CD4-positive, CD25-positive, alpha-beta regulatory T cell (primary cell): ENCODE measurements around the gene SMIM10L2A. TPM values are rescaled to one million over a fixed set of nuclear protein-coding genes. Genes with fewer than 3 reads are reported as not detected.

ENCODE experiments used
- ATAC-seq, 2 donors: fragments of 150-1000 bp; cut with Tn5 transposase; one replicate each; pipeline ENCODE4 v1.10.0; 2021; ENCODE audit warnings: low read depth in 2 of 2, moderate number of reproducible peaks in 2 of 2, moderate library complexity in 1 of 2
- DNase-seq, 3 donors: peaks; one replicate each; pipeline versions ENCODE4 v3.0.0 to v3.0.0-alpha.2; 2012 to 2022; ENCODE audit warnings: mixed read lengths in 1 of 3
- H3K27ac ChIP-seq: one replicate; pipeline ENCODE4 v1.7.0; 2013; ENCODE audit warnings: mild to moderate bottlenecking, low read length; ENCODE audit not compliant: insufficient read depth, poor library complexity, severe bottlenecking
- H3K27me3 ChIP-seq: one replicate; pipeline ENCODE4 v1.7.0; 2013; ENCODE audit warnings: low read length; ENCODE audit not compliant: control insufficient read depth, insufficient read depth
- H3K36me3 ChIP-seq: one replicate; pipeline ENCODE4 v1.7.0; 2013; ENCODE audit warnings: mild to moderate bottlenecking, low read length, moderate library complexity; ENCODE audit not compliant: control insufficient read depth, insufficient read depth
- H3K4me1 ChIP-seq: 2 replicates; pipeline ENCODE4 v1.7.0; 2013; ENCODE audit warnings: mild to moderate bottlenecking, low read length; ENCODE audit not compliant: insufficient read depth, control insufficient read depth, poor library complexity, severe bottlenecking
- H3K4me3 ChIP-seq: one replicate; pipeline ENCODE4 v1.7.0; 2013; ENCODE audit warnings: low read depth, mild to moderate bottlenecking, low read length, moderate library complexity
- H3K9me3 ChIP-seq, 2 experiments: 1 replicate in 1 of 2; 2 replicates in 1 of 2; pipeline ENCODE4 v1.7.0; 2013; ENCODE audit warnings: low read length in 2 of 2, mild to moderate bottlenecking in 1 of 2, moderate library complexity in 1 of 2; ENCODE audit not compliant: control insufficient read depth in 2 of 2
- H3K27ac Mint-ChIP-seq, 3 donors: one replicate each; pipeline ENCODE4 v1.8.0; 2020 to 2022; ENCODE audit warnings: mild to moderate bottlenecking in 3 of 3, mixed read lengths in 3 of 3, moderate library complexity in 2 of 3
- H3K27me3 Mint-ChIP-seq: one replicate; pipeline ENCODE4 v1.8.0; 2022; ENCODE audit warnings: mild to moderate bottlenecking, mixed read lengths
- H3K36me3 Mint-ChIP-seq: one replicate; pipeline ENCODE4 v1.8.0; 2020; ENCODE audit warnings: mixed read lengths
- H3K4me1 Mint-ChIP-seq, 4 donors: one replicate each; pipeline ENCODE4 v1.8.0; 2020 to 2022; ENCODE audit warnings: mixed read lengths in 4 of 4, mild to moderate bottlenecking in 1 of 4
- H3K4me3 Mint-ChIP-seq, 4 donors: one replicate each; pipeline ENCODE4 v1.8.0; 2020 to 2022; ENCODE audit warnings: mild to moderate bottlenecking in 4 of 4, mixed read lengths in 4 of 4, moderate library complexity in 3 of 4
- H3K9me3 Mint-ChIP-seq, 7 donors: one replicate each; pipeline ENCODE4 v1.8.0; 2020 to 2022; ENCODE audit warnings: mixed read lengths in 7 of 7, mild to moderate bottlenecking in 3 of 7, moderate library complexity in 2 of 7
- polyA plus RNA-seq, 4 donors: library from polyadenylated mRNA; unstranded; fragments of 300-500 nt; fragmentation: Illumina TruSeq; gene quantifications; one replicate each; pipeline ENCODE4 v1.2.3, GENCODE V29; 2021
- total RNA-seq: library from RNA; stranded (reverse); gene quantifications from one replicate; pipeline ENCODE4 v1.2.3, GENCODE V29; 2022

SMIM10L2A gene
- total and polyA plus RNA-seq, 5 donors from 2014 or later: 0.05 to 0.42 (median 0.37) TPM

DNA sequence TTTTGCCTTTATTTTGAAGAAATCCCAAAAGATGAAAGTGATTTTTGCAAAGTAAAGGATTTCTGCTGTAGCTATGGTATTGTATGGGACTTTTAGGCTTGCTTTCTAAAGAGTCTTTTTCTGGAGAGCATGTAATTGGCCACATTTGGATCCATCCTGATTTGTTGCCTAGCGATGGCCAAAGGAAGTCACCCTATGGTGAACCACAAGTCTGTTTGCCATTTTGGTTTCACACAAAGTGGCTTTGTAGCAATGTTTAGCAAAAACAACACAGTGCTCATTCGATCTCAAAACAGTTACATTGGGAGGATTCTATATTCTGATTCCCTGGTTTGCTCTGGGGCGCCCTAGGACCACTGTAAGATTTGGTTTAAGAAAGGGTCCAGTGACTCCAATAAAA lies 54.6 kb downstream of the SMIM10L2A start:
- no peaks in the 10 kb centered on the region for H3K4me1 ChIP-seq
- no peaks in the 10 kb centered on the region for H3K27me3 ChIP-seq
- no peak for ATAC-seq
- H3K9me3 Mint-ChIP-seq: no peaks in the 10 kb centered on the region
- H3K27ac Mint-ChIP-seq: no peak overlapping the region
- no peak overlapping the region for H3K4me3 ChIP-seq
- DNase-seq: no peak
- no peak overlapping the region for H3K4me3 Mint-ChIP-seq
- H3K36me3 ChIP-seq: no peaks in the 10 kb centered on the region
- H3K4me1 Mint-ChIP-seq: peaks cover 0 to 2% (median 0%) of the 10 kb centered on the region in 4 donors
- no peaks in the 10 kb centered on the region for H3K36me3 Mint-ChIP-seq
- H3K27ac ChIP-seq: no peak overlapping the region
- no peaks in the 10 kb centered on the region for H3K27me3 Mint-ChIP-seq
- H3K9me3 ChIP-seq: no peaks in the 10 kb centered on the region

DNA sequence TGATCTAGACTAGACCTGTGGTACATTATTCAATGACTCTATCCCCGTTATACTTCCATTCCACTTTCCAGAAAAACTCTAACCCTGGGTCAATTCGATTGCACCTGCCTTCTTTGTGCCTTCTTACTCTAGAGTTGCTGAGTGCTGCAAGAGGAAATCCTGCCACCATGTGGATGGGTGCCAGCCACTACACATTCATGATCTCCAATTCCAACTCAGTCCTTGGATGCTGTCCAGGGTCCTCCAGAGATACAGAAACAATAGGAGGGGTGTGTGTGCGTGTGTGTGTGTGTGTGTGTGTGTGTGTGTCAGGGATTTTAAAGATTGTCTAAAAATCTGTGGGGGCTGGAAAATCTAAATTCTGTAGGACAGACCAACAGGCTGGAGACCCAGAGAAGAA lies 55.8 kb downstream of the SMIM10L2A start:
- H3K27ac Mint-ChIP-seq: peak overlapping the region in 1 of 3 donors; percentile 38
- H3K4me1 Mint-ChIP-seq: peaks cover 0 to 2% (median 0%) of the 10 kb centered on the region in 4 donors
- ATAC-seq (peak; percentile 52 to 64), DNase-seq (peak in 2 of 3 donors; percentile 40 to 55)
- H3K27me3 Mint-ChIP-seq: no peaks in the 10 kb centered on the region
- Histone ChIP-seq H3K9me3 (no peaks in the 10 kb centered on the region), H3K27me3 (no peaks in the 10 kb centered on the region), H3K4me3 (no peak overlapping the region), H3K4me1 (no peaks in the 10 kb centered on the region), H3K27ac (no peak overlapping the region), H3K36me3 (no peaks in the 10 kb centered on the region)
- no peak overlapping the region for H3K4me3 Mint-ChIP-seq
- no peaks in the 10 kb centered on the region for H3K9me3 Mint-ChIP-seq
- H3K36me3 Mint-ChIP-seq: no peaks in the 10 kb centered on the region

Other genes with a start within 250 kb of the SMIM10L2A start
- gene ETDA, start 169.9 kb upstream of the SMIM10L2A start, total RNA-seq: not detected
- gene ETDA, start 169.9 kb upstream of the SMIM10L2A start, polyA plus RNA-seq: not detected
- not detected for gene ETDC, start 112.5 kb upstream of the SMIM10L2A start, total RNA-seq
- not detected for gene ETDC, start 112.5 kb upstream of the SMIM10L2A start, polyA plus RNA-seq
- gene ZNF75D, start 77.8 kb upstream of the SMIM10L2A start, total RNA-seq: 15.8 TPM
- gene ZNF75D, start 77.8 kb upstream of the SMIM10L2A start, polyA plus RNA-seq: 10 to 100 TPM in 1 of 4 donors, 1 to 10 TPM in 3; 9.2 to 10.6 (median 9.3) TPM
- gene ZNF449, start 77.1 kb upstream of the SMIM10L2A start, total RNA-seq: 2.2 TPM
- 1 to 10 TPM in 2 of 4 donors, under 1 TPM in 2; 0.76 to 1.4 (median 1.1) TPM for gene ZNF449, start 77.1 kb upstream of the SMIM10L2A start, polyA plus RNA-seq
- 28.4 TPM for gene INTS6L, start 98.7 kb downstream of the SMIM10L2A start, total RNA-seq
- 1 to 10 TPM; 5.7 to 7.2 (median 6.0) TPM for gene INTS6L, start 98.7 kb downstream of the SMIM10L2A start, polyA plus RNA-seq